ENCODE results near the gene KCNG4.

KCNG4 gene

DNA sequence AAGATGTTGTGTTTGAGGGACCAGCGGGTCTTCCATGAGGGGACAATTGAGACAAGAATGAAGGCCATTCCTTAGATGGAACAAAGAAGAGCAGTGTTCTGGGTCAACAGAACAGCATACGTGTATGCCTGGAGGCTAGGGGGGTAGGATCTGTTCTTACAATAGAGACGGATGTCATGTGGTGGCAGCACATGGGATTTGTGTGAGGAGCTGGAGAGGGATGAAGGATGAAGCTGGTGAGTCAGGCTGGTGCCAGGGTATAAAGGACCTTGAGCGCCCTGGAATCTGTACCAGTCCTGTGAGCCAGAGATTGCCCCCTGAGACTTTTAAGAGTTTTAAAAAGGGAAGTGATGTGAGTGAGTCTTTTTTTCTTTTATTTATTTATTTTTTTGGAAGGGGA is 32.1 kb upstream of the KCNG4 start:
- TF ChIP-seq ZFX (IDR thresholded peaks at IDR 0.05), result no peak
- TF ChIP-seq, protein P1, sequence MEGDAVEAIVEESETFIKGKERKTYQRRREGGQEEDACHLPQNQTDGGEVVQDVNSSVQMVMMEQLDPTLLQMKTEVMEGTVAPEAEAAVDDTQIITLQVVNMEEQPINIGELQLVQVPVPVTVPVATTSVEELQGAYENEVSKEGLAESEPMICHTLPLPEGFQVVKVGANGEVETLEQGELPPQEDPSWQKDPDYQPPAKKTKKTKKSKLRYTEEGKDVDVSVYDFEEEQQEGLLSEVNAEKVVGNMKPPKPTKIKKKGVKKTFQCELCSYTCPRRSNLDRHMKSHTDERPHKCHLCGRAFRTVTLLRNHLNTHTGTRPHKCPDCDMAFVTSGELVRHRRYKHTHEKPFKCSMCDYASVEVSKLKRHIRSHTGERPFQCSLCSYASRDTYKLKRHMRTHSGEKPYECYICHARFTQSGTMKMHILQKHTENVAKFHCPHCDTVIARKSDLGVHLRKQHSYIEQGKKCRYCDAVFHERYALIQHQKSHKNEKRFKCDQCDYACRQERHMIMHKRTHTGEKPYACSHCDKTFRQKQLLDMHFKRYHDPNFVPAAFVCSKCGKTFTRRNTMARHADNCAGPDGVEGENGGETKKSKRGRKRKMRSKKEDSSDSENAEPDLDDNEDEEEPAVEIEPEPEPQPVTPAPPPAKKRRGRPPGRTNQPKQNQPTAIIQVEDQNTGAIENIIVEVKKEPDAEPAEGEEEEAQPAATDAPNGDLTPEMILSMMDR (conservative IDR thresholded peaks at IDR 0.05), result no peak
- no peak overlapping the region for H3K27ac ChIP-seq

DNA sequence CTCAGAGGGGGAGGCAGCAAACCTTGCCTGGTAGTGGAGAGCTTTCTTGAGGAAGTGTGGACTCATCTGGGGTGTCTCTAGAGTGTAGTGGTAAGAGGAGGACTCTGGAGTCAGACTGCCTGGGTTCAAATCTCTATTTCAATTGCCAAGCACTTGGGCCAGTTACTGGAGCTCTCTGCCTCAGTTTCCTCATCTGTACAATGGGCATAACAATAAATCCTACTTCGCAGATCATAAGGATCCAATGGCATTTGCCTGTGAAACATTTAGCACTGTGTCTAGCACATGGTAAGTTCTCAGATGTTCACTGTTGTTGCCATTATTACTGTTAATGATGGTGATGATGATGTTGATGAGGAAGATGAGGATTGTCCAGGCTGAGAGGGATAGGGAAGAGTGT is 31.2 kb upstream of the KCNG4 start:
- no peak overlapping the region for H3K27ac ChIP-seq
- TF ChIP-seq, protein P1 (conservative IDR thresholded peaks at IDR 0.05), result no peak
- no peak for TF ChIP-seq ZFX (IDR thresholded peaks at IDR 0.05)

DNA sequence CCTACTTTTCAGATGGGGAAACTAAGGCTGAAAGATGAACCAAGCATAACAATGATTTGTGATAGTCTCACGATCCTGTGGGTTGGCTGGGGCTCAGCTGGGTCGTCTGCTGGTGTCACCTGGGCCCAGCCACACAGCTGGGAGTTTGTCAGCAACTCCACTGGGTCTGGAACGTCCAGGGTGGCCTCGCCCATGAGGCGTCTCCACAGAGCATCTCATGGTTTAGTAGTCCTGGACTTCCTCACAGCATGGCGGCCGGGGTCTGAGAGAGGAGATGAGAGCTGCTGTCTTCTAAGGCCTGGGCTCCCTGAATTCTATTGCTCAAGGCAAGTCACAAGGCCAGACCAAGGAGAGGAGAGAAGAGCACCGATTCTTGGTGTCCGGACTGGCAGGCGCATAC is 30.7 kb upstream of the KCNG4 start:
- TF ChIP-seq ZFX (IDR thresholded peaks at IDR 0.05), result no peak
- TF ChIP-seq, protein P1 (conservative IDR thresholded peaks at IDR 0.05), result no peak
- no peak overlapping the region for H3K27ac ChIP-seq

DNA sequence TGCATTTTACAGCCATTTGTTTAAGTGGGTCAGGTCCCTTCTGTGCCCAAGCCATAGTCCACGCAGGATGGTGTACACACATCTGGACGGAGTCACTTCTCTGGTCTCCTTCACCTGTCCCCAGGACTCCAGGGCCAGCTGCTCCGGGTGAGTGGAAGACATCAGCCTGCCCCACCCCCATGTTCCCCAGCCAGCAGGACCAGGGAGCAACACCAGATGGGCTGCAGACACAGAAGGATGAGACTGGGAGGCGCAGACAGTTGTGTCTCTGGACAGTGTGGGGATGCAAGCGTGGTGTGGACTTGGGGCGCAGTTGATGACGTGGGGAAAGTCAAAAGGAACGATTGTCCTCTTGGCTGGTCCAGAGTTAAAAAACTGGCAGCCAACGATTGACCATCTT is 30.3 kb upstream of the KCNG4 start:
- TF ChIP-seq ZFX (IDR thresholded peaks at IDR 0.05), result no peak
- TF ChIP-seq, protein P1 (conservative IDR thresholded peaks at IDR 0.05), result no peak
- H3K27ac ChIP-seq, result no peak overlapping the region

DNA sequence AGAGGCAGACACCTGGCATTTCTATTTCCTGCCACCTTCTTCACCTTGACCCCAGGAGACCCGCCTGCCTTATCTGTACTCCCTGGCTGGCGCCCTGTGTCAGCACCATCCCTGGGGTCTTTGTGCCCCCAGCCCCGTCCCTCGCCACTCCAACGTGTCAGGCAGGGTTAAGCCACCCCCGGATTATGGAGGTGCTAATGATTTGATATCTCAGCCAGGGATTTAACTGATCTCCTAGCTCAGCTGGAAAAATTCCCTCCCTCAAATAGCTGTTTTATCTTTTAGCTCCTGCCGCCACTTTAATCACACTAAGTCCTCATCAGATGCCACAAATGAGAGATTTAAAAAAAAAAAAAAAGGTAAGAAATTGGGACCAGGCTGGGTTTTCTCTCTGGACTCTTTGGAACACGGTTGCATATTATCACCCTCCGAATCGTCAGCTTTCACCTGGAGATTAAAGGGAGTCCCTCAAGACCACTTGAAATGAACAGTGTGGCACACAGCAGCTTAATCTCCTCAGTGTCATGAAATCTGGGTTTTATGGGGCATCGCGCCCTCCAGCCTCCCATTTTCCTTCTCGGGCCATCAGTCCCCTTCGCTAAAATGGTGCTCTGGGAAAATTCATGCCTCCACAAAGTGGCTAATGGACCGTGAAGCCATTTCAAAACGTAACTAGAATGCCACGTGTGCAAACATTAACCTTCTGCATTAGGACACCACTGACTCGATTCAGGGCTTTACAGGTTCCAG is 28.7 kb upstream of the KCNG4 start:
- TF ChIP-seq ZFX (IDR thresholded peaks at IDR 0.05), result no peak
- TF ChIP-seq, protein P1 (conservative IDR thresholded peaks at IDR 0.05), result no peak

DNA sequence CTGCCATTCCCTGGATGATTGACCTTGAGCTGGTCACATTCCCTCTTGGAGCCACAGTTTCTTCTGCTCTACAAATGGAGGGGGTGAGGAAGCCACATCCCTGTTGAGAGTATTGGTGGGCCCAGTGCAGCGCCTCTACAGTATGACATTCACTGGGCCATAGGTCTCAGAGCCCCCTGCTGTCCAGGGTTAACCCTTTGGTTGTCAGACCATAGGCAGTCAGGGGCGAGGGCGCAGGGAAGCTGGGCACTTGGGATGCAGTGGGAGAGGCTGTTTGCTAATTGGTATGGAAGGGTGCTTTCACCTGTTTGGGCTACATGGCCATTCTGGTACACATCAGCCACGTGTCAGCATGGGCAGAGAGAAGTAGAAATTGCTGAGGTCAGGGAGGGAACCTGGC is 27.6 kb upstream of the KCNG4 start:
- no peak overlapping the region for H3K27ac ChIP-seq

More for the DNA sequence above, 28.7 kb upstream of the KCNG4 start:
- no peak overlapping the region for H3K27ac ChIP-seq

DNA sequence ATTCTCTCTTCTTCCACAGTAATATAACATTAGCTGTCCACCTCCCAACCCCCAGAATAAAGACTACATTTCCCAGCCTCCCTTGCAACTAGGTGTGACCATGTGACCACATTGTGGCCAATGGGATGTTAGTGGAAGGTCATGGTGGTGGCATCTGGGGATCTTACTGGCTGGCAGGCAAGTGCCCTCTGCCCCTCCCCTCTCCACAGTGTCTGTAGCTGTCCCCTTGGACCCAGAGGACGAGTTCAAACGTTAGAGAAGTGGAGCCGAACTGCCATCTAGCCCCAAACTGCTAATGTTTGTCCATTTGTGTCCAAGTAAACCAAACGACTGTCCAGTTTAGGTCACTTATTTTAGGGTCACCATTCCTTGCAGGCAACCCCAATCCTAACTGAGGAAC is 26.6 kb upstream of the KCNG4 start:
- no peak for TF ChIP-seq ZFX (IDR thresholded peaks at IDR 0.05)
- TF ChIP-seq, protein P1 (conservative IDR thresholded peaks at IDR 0.05), result no peak
- no peak overlapping the region for H3K27ac ChIP-seq

More for the DNA sequence above, 27.6 kb upstream of the KCNG4 start:
- TF ChIP-seq ZFX (IDR thresholded peaks at IDR 0.05), result no peak
- TF ChIP-seq, protein P1 (conservative IDR thresholded peaks at IDR 0.05), result no peak
